HG02852 (cell line): ENCODE measurements around the gene TATDN3.
"Not testable (repeated sequence)": the region's sequence is repeated elsewhere in the genome, so short reads cannot be mapped to it uniquely, and the experiment has no call there.

ENCODE experiments used
- ATAC-seq: cut with Tn5 transposase; IDR thresholded peaks from one replicate; pipeline ENCODE4 v1.9.1; 2021; ENCODE audit warnings: mild to moderate bottlenecking, moderate library complexity; ENCODE audit not compliant: unreplicated experiment

TATDN3 gene

DNA sequence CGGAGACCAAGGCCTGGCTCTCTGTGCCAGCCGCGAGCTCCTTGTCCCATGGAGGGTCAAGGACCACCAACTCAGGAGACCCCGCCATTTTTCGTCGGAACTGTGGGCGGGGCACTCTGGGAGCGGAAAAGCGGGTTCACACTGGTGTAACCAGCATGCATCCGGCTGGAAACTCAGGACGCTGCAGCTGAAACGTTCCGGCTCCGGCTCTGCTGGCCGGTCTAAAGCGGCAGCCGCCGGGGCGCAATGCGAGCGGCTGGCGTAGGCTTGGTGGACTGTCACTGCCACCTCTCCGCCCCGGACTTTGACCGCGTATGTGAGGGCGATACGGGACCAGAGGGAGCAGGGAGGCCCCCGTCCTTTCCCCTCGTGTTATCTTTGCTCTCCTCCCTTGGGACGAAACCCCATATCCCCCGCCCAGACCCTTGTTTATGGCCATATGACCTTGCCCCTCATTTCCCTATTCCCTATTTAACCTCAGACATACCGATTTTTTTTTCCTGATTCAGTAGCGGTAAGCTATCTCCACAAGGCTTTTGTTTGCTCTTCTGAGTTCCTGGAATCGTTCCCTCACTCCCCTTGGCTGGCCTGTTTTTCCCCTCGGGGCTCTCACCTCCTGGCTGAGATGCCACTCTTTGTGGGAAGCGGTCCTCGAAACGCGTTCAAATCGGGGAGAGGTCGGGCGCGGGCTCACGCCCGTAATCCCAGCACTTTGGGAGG, at the start of gene TATDN3, which contains the start of gene NSL1:
Gene TATDN3 (plus strand): TSS at position 219 of the 720 bp plus-strand sequence. CDS start 28 bp downstream, at position 247.
Gene NSL1 (minus strand): TSS at position 102 of the 720 bp plus-strand sequence. CDS start 14 bp downstream, at position 88.
- peak; percentile 64 for ATAC-seq

DNA sequence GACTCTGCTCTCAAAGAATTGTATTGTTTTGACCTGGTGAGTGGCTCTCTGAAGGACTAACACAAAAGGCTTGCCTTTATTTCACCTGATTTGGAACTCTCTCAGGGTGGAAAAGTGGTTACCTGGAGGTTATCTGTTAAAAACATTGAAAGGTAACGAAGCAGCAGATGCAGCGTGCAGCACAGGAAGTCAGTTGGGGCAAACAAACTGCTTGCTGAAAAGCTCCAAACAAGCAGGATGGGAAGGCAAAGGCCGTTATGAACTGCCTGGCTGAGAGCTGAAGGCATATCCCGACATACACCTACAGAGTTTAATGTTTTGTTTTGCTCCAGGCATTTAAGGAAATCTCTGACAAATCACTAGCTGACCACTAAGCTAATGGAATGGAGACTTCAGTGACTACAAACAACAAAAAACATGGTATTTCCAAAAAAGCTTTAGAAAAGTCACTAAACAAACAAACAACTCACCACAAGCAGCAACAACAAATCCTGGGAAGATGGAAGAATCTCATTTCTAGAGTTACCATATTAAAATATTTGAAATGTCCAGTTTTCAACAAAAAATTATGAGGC, 47.7 kb upstream of the TATDN3 start:
- no peak for ATAC-seq

DNA sequence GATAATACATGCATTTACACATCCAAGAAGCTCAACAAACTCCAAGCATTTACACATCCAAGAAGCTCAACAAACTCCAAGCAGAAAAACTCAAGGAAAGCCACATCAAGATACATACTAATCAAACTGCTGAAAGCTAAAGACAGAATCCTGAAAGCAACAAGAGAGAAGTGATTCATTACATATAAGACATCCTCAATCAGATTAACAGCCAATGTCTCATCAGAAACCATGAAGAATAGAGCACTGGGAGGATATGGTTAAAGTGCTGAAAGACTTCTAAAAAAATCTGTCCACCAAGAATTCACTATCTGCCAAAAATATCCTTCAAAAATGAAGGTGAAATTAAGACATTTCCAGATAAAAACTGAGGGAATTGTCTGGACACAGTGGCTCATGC, 46.4 kb upstream of the TATDN3 start:
- no peak for ATAC-seq

- ATAC-seq, result no peak
Measured at GRCh38 chr1:212746546-212746945, 45.1 kb upstream of the TATDN3 start.

GRCh38 chr1:212749821-212750535, 41.7 kb upstream of the TATDN3 start:
- ATAC-seq, result peak; percentile 44

DNA sequence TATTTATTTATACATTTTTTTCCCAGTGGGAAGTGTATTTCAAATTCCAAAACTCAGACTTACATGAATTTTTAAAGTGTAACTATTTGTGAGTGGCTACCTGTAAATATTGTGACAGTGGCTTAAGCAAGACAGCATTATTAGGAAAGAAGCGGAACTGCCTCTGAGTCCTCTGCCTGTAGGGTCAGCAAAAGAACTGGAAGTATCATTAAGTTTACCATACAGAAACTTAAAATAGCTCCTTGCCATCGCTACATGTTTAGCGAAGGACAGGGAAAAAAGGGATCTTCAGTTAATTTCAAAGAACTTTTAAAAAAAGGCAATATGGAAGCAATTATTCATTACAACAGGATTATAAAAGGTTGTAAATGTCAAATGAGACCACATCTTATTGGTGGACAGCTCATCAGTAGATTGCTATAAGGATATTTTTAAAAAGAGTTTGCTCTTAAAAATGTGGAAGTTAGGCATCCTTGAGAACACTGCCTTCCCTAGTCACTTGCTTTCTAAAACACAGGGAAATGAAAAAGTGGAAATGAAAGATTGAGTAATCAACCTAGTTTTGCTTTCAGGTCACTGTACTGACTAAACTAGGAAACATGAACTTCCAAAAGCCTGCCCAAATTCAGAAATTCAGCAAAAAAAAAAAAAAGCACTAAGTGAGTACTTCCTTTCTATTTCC, 39.3 kb upstream of the TATDN3 start:
- ATAC-seq, result peak; percentile 37

- ATAC-seq, result peak; percentile 30
Measured at GRCh38 chr1:212752934-212753497, 38.7 kb upstream of the TATDN3 start.

- no peak for ATAC-seq
Measured at GRCh38 chr1:212753749-212754148, 37.9 kb upstream of the TATDN3 start.

- ATAC-seq, result peak; percentile 42
Measured at GRCh38 chr1:212754193-212754592, 37.5 kb upstream of the TATDN3 start.

DNA sequence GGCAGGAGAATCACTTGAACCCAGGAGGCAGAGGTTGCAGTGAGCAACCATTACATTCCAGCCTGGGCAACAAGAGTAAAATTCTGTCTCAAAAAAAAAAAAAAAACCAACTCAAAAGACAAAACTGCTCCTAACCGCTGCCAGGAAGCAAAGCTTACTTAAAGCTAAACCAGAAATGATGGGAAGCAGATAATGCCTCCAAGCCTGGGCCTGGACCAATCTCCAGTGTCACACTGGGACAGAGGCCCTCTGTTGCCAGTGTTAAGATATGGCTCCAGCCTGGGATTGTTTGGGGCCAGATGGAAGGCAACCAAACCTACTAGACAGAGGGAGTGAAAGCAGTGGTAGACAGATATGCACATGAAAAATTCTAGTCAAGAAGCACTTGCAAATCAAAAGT, 37.0 kb upstream of the TATDN3 start:
- no peak for ATAC-seq

- ATAC-seq, result no peak
Measured at GRCh38 chr1:212759683-212760082, 32.0 kb upstream of the TATDN3 start.

DNA sequence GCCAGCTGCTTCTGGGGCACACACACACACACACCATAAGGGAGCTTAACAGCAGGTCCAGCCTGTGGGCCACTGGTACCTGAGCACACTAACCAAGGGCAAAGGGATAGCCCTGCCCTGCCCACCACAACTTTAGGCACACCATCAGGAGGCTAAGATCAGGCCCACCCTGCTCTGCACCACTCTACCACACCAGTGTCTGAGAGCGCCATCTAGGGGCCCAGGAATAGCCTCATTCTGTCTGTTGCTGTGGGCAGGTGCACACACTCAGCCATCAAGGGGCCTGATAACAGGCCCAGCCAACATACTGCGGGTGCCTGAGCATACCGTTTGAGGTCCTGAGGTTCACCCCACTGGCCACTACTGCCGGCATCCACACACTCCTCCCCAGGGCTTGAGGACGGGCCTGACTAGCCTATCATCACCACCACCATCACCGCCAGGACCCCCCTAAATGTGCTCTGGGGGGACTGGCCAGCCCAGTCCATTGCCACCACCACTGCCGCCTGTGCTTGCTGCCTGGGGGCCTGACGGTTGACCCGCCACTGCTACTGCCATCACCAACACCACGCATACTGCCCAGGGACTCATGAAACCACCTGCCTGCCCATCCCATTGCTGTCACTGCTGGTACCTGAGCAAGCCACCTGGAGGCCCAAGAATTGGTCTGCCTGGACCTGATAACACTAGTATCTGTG, 31.4 kb upstream of the TATDN3 start:
- ATAC-seq, result no peak

DNA sequence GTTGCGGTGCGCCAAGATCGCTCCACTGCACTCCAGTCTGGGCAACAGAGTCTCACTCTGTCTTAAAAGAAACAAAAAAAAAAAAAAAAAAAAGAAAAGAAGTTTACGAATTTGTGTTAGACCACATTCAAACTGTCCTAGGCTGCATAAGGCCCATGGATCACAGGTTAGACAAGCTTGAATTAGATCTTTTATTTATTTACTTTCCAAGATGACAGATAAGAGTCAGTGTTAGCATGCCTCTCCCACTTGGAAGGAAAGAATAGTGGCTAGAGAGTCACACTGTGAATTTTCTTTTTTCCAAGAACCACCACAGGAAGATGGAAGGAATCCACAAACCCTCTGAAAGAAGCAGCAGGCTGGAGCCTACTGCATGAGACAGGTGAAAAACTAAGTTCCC, 29.5 kb upstream of the TATDN3 start:
- ATAC-seq, result no peak

DNA sequence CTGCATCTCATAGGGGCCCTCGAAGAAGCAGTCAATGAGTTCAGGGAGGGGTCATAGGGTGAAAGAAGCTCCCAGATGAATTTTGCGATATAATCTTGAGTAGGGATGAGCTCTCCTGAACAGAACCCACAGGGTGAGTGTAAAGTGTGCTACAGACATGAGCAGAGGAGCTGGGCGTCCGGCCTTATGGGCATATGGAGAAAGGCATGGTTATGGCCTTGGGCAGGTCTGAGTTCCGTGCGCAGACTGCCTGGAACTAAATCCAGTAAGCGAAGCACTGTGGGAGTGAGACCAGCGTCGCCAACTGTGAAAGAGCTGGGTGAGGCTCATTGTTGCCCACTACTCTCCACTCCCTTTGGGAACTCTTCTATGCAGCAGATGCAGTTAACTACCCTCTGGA, 28.9 kb upstream of the TATDN3 start:
- ATAC-seq, result no peak

GRCh38 chr1:212764718-212765281, 26.9 kb upstream of the TATDN3 start:
- ATAC-seq, result not testable (repeated sequence)

GRCh38 chr1:212766825-212767224, 24.9 kb upstream of the TATDN3 start:
- not testable (repeated sequence) for ATAC-seq

DNA sequence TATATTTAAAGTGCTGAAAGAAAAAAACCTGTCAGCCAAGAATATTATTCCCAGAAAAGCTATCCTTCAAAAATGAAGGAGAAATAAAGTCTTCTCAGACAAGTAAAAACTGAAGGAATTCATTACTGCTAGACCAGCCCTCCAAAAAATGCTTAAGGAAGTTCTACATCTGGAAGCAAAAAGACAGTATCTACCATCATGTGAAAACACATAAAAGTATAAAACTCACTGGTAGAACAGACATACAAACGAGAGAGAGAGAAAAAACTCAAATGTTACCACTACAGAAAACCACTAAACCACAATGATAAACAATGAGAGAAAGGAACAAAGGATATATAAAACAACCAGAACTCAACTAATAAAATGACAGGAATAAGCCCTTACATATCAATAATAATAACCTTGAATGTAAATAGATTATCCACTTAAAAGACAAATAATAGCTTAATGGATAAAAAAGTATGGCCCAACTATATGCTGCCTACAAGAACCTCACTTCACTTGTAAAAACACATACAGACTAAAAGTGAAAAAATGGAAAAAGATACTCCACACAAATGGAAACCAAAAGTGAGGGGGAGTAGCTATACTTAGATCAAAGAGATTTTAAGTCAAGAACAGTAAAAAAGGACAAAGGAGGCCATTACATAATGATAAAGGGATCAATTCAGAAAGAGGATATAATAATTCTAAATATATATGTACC, 22.1 kb upstream of the TATDN3 start:
- ATAC-seq, result peak; percentile 48

- ATAC-seq, result no peak
Measured at GRCh38 chr1:212771341-212771740, 20.4 kb upstream of the TATDN3 start.

GRCh38 chr1:212773011-212773410, 18.7 kb upstream of the TATDN3 start:
- ATAC-seq, result no peak
